ENCODE results near the gene PPFIA3.

PPFIA3 gene

DNA sequence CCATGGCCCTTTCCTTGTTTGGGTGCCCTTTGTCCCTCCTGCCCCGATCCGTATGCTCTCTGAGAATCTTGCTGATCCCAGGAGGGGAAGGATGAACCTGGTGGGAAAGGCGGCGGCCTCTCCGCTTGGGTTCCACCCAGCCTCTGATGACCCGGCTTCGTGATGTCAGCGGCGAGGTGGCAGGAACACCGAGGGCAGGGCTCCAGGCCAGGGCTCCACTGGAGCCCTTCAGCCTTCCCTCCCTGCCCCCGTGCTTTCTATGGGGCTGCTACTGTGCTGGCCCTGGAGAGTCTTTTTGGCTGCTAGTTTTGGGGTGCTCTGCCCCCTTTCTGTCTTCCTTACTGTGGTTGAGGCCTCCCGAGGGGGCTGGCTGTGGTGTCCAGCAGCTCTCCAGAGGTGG lies 17.0 kb upstream of the PPFIA3 start:
- Histone ChIP-seq H3K27ac (ENCODE audit: low read depth in 2 of 2, low read length in 2 of 2) (no peak overlapping the region), H3K36me3 (ENCODE audit: control insufficient read depth in 2 of 2, insufficient read depth in 2 of 2, low read length in 2 of 2) (peaks cover 59 to 68% of the 10 kb centered on the region in 2 donors), H3K4me3 (ENCODE audit: low read length in 2 of 2) (no peak overlapping the region), H3K27me3 (ENCODE audit: control insufficient read depth in 2 of 2, insufficient read depth in 2 of 2, low read length in 2 of 2) (no peaks in the 10 kb centered on the region), H3K9me3 (ENCODE audit: control insufficient read depth in 2 of 2, low read length in 2 of 2) (no peaks in the 10 kb centered on the region), H3K9ac (ENCODE audit: low read depth in 1 of 2, low read length in 2 of 2) (no peak overlapping the region), H3K4me1 (ENCODE audit: control insufficient read depth in 2 of 2, insufficient read depth in 2 of 2, low read length in 2 of 2) (no peaks in the 10 kb centered on the region)

DNA sequence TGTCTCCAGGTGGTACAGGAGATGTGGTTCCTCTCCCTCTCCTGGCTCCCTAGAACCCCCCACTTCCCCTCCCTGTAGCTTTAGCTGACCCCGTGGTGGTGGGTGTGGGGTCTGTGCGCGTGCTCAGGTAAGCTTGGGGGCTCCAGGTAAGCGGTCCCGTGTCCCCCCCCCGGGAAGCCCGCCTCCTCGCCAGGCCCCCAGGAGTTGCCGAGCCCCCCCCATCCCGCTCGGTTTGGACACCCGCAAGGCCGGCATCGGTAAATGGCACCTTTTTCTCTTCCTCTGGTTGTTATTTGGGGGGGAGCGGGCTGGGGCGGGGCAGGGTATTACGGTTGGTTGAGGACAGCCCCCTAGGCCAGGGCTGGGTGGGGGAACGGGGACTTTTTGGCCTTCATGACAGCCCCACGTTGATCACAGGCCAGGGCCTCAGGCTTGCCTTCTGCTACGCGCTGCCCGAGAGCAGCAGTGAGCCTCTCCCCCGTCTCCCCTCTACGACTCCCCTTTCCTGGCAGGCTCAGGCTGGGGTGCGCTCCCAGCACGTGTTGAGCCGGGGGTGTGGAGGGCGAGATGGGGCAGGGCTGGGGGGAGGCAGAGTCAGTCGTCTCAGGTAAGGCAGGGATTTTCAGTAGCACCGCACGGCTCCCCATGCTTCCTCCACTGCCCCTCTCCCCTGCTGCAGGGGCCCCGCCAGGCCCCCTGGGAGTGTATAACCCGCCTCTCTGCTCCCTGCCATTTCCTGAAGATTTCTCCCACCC lies 15.8 kb upstream of the PPFIA3 start:
- Histone ChIP-seq H3K9me3 (ENCODE audit: control insufficient read depth in 2 of 2, low read length in 2 of 2) (no peaks in the 10 kb centered on the region), H3K9ac (ENCODE audit: low read depth in 1 of 2, low read length in 2 of 2) (no peak overlapping the region), H3K4me1 (ENCODE audit: control insufficient read depth in 2 of 2, insufficient read depth in 2 of 2, low read length in 2 of 2) (no peaks in the 10 kb centered on the region), H3K4me3 (ENCODE audit: low read length in 2 of 2) (no peak overlapping the region), H3K27me3 (ENCODE audit: control insufficient read depth in 2 of 2, insufficient read depth in 2 of 2, low read length in 2 of 2) (no peaks in the 10 kb centered on the region), H3K27ac (ENCODE audit: low read depth in 2 of 2, low read length in 2 of 2) (no peak overlapping the region), H3K36me3 (ENCODE audit: control insufficient read depth in 2 of 2, insufficient read depth in 2 of 2, low read length in 2 of 2) (peaks cover 63 to 64% of the 10 kb centered on the region in 2 donors)

DNA sequence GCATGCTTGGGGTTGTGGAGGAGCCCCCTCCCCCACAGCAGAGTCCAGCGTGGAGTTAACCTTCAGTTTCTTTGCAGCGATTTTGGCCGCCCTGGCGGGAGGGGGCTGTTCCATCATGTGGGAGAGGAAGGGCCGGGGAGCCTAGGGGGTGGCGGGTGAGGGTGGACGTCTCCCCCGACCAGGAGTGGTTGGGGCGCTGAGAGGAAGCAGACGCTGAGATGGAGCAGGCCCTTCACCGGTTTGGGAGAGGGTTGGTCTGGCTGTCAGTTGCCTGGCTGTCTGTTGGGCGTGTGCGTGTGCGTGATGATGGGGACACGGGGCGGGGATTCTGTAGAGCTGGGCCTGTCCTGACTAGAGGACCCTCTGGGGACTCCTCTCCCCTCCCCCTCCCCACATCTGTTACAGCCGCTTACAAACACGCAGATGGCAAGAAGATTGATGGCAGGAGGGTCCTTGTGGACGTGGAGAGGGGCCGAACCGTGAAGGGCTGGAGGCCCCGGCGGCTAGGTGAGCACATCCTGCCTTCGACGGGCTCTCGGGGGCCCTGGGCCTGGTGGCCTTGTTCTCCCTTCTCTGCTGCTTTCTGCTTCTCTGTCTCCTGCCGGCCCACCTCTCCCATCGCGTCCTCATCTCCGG lies 15.0 kb upstream of the PPFIA3 start:
- Histone ChIP-seq H3K27me3 (ENCODE audit: control insufficient read depth in 2 of 2, insufficient read depth in 2 of 2, low read length in 2 of 2) (no peaks in the 10 kb centered on the region), H3K36me3 (ENCODE audit: control insufficient read depth in 2 of 2, insufficient read depth in 2 of 2, low read length in 2 of 2) (peaks cover 62 to 64% of the 10 kb centered on the region in 2 donors), H3K4me3 (ENCODE audit: low read length in 2 of 2) (no peak overlapping the region), H3K9me3 (ENCODE audit: control insufficient read depth in 2 of 2, low read length in 2 of 2) (no peaks in the 10 kb centered on the region), H3K9ac (ENCODE audit: low read depth in 1 of 2, low read length in 2 of 2) (no peak overlapping the region), H3K27ac (ENCODE audit: low read depth in 2 of 2, low read length in 2 of 2) (no peak overlapping the region), H3K4me1 (ENCODE audit: control insufficient read depth in 2 of 2, insufficient read depth in 2 of 2, low read length in 2 of 2) (no peaks in the 10 kb centered on the region)

DNA sequence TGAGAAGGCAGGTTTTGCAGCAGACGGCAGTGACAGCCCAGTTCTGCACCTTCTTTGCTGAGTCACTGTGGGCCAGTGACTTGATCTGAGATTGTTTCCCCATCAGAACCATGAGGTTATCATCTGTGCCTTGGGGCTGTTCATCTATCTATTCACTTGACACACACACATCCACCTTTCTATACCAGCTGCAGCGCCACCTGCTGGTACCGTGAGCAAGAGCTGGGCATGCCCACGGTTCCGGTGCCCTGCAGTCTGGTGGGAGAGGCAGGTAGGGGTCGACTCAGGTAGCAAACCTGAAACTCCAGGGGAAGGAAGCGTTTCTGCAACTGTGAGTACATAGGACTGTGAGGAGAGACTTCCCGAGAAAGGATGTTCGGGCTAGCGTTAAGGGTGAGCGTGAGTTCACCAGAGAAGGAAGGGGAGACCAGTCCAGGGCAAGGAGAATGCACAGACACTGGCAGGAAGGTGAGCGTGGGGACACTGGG lies 12.7 kb upstream of the PPFIA3 start:
- Histone ChIP-seq H3K4me1 (ENCODE audit: control insufficient read depth in 2 of 2, insufficient read depth in 2 of 2, low read length in 2 of 2) (no peaks in the 10 kb centered on the region), H3K36me3 (ENCODE audit: control insufficient read depth in 2 of 2, insufficient read depth in 2 of 2, low read length in 2 of 2) (peaks cover 50 to 51% of the 10 kb centered on the region in 2 donors), H3K4me3 (ENCODE audit: low read length in 2 of 2) (no peak overlapping the region), H3K9me3 (ENCODE audit: control insufficient read depth in 2 of 2, low read length in 2 of 2) (no peaks in the 10 kb centered on the region), H3K27me3 (ENCODE audit: control insufficient read depth in 2 of 2, insufficient read depth in 2 of 2, low read length in 2 of 2) (no peaks in the 10 kb centered on the region), H3K9ac (ENCODE audit: low read depth in 1 of 2, low read length in 2 of 2) (no peak overlapping the region), H3K27ac (ENCODE audit: low read depth in 2 of 2, low read length in 2 of 2) (no peak overlapping the region)

DNA sequence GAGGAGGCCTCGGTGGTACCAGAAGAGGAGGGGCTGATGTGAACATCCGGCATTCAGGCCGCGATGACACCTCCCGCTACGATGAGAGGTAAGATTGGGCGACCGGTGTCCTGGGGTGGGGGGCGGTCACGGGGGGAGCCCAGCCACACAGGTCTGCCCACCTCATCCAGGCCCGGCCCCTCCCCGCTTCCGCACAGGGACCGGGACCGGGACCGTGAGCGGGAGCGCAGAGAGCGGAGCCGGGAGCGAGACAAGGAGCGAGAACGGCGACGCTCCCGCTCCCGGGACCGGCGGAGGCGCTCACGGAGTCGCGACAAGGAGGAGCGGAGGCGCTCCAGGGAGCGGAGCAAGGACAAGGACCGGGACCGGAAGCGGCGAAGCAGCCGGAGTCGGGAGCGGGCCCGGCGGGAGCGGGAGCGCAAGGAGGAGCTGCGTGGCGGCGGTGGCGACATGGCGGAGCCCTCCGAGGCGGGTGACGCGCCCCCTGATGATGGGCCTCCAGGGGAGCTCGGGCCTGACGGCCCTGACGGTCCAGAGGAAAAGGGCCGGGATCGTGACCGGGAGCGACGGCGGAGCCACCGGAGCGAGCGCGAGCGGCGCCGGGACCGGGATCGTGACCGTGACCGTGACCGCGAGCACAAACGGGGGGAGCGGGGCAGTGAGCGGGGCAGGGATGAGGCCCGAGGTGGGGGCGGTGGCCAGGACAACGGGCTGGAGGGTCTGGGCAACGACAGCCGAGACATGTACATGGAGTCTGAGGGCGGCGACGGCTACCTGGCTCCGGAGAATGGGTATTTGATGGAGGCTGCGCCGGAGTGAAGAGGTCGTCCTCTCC lies 11.5 kb upstream of the PPFIA3 start:
- no peaks in the 10 kb centered on the region for H3K4me1 ChIP-seq (ENCODE audit: control insufficient read depth in 2 of 2, insufficient read depth in 2 of 2, low read length in 2 of 2)
- H3K36me3 ChIP-seq (ENCODE audit: control insufficient read depth in 2 of 2, insufficient read depth in 2 of 2, low read length in 2 of 2) = peaks cover 40 to 41% of the 10 kb centered on the region in 2 donors
- H3K9ac ChIP-seq (ENCODE audit: low read depth in 1 of 2, low read length in 2 of 2) = no peak overlapping the region
- no peaks in the 10 kb centered on the region for H3K9me3 ChIP-seq (ENCODE audit: control insufficient read depth in 2 of 2, low read length in 2 of 2)
- no peak overlapping the region for H3K4me3 ChIP-seq (ENCODE audit: low read length in 2 of 2)
- no peaks in the 10 kb centered on the region for H3K27me3 ChIP-seq (ENCODE audit: control insufficient read depth in 2 of 2, insufficient read depth in 2 of 2, low read length in 2 of 2)
- no peak overlapping the region for H3K27ac ChIP-seq (ENCODE audit: low read depth in 2 of 2, low read length in 2 of 2)

DNA sequence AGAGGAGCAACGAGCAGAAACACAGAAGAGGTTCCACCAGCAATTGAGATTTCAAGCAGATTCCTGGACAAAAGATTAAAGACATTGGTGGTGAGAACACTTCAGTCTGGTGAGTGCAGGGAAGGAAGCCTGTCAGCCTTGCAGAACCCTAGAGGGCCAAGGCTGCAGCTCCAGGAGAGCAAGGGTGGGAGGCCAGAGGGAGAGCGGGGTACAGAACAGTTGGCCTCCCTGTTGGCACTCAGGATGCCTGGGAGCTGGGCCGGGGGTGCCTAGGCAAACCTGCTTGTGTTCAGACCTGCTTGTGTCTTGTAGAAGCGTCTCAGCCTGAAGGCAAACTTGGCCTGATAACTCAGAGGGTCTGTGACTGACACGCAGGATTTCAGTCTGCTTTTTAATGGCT lies 10.3 kb upstream of the PPFIA3 start:
- Histone ChIP-seq H3K4me3 (ENCODE audit: low read length in 2 of 2) (no peak overlapping the region), H3K9ac (ENCODE audit: low read depth in 1 of 2, low read length in 2 of 2) (no peak overlapping the region), H3K27ac (ENCODE audit: low read depth in 2 of 2, low read length in 2 of 2) (no peak overlapping the region), H3K27me3 (ENCODE audit: control insufficient read depth in 2 of 2, insufficient read depth in 2 of 2, low read length in 2 of 2) (no peaks in the 10 kb centered on the region), H3K36me3 (ENCODE audit: control insufficient read depth in 2 of 2, insufficient read depth in 2 of 2, low read length in 2 of 2) (peaks cover 36 to 37% of the 10 kb centered on the region in 2 donors), H3K4me1 (ENCODE audit: control insufficient read depth in 2 of 2, insufficient read depth in 2 of 2, low read length in 2 of 2) (peaks cover 5% of the 10 kb centered on the region in 2 donors), H3K9me3 (ENCODE audit: control insufficient read depth in 2 of 2, low read length in 2 of 2) (no peaks in the 10 kb centered on the region)

- no peak overlapping the region for H3K27ac ChIP-seq (ENCODE audit: low read depth in 2 of 2, low read length in 2 of 2)
- H3K4me1 ChIP-seq (ENCODE audit: control insufficient read depth in 2 of 2, insufficient read depth in 2 of 2, low read length in 2 of 2) = peaks cover 5 to 6% of the 10 kb centered on the region in 2 donors
- H3K27me3 ChIP-seq (ENCODE audit: control insufficient read depth in 2 of 2, insufficient read depth in 2 of 2, low read length in 2 of 2) = no peaks in the 10 kb centered on the region
- peaks cover 33 to 34% of the 10 kb centered on the region in 2 donors for H3K36me3 ChIP-seq (ENCODE audit: control insufficient read depth in 2 of 2, insufficient read depth in 2 of 2, low read length in 2 of 2)
- H3K9me3 ChIP-seq (ENCODE audit: control insufficient read depth in 2 of 2, low read length in 2 of 2) = no peaks in the 10 kb centered on the region
- no peak overlapping the region for H3K9ac ChIP-seq (ENCODE audit: low read depth in 1 of 2, low read length in 2 of 2)
- H3K4me3 ChIP-seq (ENCODE audit: low read length in 2 of 2) = no peak overlapping the region
Measured at GRCh38 chr19:49109569-49110233, 9.6 kb upstream of the PPFIA3 start.

DNA sequence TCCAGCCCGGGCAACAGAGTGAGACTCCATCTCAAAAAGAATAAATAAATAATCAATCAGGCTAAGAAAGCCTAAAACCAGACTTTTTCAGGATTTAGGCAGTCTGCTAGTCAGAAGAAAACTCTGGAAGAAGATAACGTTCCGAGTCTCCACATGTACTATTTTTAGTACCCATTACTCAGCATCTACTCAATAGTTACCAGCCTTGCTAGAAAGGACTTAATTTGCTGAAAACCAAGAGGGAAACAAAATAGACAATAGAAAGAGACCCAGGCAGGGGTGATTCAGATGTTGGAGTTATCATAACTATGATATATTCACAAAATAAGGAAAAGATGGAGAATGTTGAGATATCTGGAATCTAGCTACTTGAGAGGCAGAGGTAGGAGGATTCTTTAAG lies 8.8 kb upstream of the PPFIA3 start:
- H3K36me3 ChIP-seq (ENCODE audit: control insufficient read depth in 2 of 2, insufficient read depth in 2 of 2, low read length in 2 of 2) = peaks cover 26 to 28% of the 10 kb centered on the region in 2 donors
- H3K4me1 ChIP-seq (ENCODE audit: control insufficient read depth in 2 of 2, insufficient read depth in 2 of 2, low read length in 2 of 2) = peaks cover 5 to 9% of the 10 kb centered on the region in 2 donors
- H3K27me3 ChIP-seq (ENCODE audit: control insufficient read depth in 2 of 2, insufficient read depth in 2 of 2, low read length in 2 of 2) = no peaks in the 10 kb centered on the region
- H3K27ac ChIP-seq (ENCODE audit: low read depth in 2 of 2, low read length in 2 of 2) = no peak overlapping the region
- H3K4me3 ChIP-seq (ENCODE audit: low read length in 2 of 2) = no peak overlapping the region
- no peak overlapping the region for H3K9ac ChIP-seq (ENCODE audit: low read depth in 1 of 2, low read length in 2 of 2)
- no peaks in the 10 kb centered on the region for H3K9me3 ChIP-seq (ENCODE audit: control insufficient read depth in 2 of 2, low read length in 2 of 2)

GRCh38 chr19:49111218-49111998 lies 7.9 kb upstream of the PPFIA3 start:
- no peaks in the 10 kb centered on the region for H3K9me3 ChIP-seq (ENCODE audit: control insufficient read depth in 2 of 2, low read length in 2 of 2)
- H3K36me3 ChIP-seq (ENCODE audit: control insufficient read depth in 2 of 2, insufficient read depth in 2 of 2, low read length in 2 of 2) = peaks cover 21 to 24% of the 10 kb centered on the region in 2 donors
- no peak overlapping the region for H3K9ac ChIP-seq (ENCODE audit: low read depth in 1 of 2, low read length in 2 of 2)
- H3K4me3 ChIP-seq (ENCODE audit: low read length in 2 of 2) = no peak overlapping the region
- no peaks in the 10 kb centered on the region for H3K27me3 ChIP-seq (ENCODE audit: control insufficient read depth in 2 of 2, insufficient read depth in 2 of 2, low read length in 2 of 2)
- H3K27ac ChIP-seq (ENCODE audit: low read depth in 2 of 2, low read length in 2 of 2) = no peak overlapping the region
- peaks cover 5 to 9% of the 10 kb centered on the region in 2 donors for H3K4me1 ChIP-seq (ENCODE audit: control insufficient read depth in 2 of 2, insufficient read depth in 2 of 2, low read length in 2 of 2)

Measured in mucosa of rectum (tissue), 2 donors.